Measurements from ENCODE around the gene CCBE1.

CCBE1 gene

DNA sequence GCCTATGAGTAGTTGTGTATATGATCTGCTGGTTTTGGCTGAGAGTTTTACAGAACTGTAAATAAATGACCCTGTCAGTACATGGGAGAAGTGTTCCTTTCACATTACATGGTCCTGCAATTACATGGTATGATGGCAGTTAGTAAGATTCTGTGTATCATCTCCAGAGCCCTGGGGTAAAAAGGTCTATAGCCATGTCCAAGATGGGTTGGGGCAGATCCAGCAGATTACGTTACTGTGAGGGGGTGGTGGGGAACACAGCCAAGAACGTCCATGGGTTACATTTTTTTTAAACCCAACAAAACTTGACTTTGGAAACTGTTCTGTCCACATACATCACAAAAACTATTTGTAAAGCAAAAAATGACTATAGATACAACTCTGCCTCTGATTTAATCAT lies 274.0 kb downstream of the CCBE1 start:
- DNase-seq (ENCODE audit: extremely low read depth, low read depth): no peak
- TF ChIP-seq, protein P1, sequence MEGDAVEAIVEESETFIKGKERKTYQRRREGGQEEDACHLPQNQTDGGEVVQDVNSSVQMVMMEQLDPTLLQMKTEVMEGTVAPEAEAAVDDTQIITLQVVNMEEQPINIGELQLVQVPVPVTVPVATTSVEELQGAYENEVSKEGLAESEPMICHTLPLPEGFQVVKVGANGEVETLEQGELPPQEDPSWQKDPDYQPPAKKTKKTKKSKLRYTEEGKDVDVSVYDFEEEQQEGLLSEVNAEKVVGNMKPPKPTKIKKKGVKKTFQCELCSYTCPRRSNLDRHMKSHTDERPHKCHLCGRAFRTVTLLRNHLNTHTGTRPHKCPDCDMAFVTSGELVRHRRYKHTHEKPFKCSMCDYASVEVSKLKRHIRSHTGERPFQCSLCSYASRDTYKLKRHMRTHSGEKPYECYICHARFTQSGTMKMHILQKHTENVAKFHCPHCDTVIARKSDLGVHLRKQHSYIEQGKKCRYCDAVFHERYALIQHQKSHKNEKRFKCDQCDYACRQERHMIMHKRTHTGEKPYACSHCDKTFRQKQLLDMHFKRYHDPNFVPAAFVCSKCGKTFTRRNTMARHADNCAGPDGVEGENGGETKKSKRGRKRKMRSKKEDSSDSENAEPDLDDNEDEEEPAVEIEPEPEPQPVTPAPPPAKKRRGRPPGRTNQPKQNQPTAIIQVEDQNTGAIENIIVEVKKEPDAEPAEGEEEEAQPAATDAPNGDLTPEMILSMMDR (IDR thresholded peaks at IDR 0.05; ENCODE audit: low read depth, low read length, missing control alignments): no peak
- H3K4me3 ChIP-seq (replicated peaks; ENCODE audit: low read depth, low read length): no peak overlapping the region

DNA sequence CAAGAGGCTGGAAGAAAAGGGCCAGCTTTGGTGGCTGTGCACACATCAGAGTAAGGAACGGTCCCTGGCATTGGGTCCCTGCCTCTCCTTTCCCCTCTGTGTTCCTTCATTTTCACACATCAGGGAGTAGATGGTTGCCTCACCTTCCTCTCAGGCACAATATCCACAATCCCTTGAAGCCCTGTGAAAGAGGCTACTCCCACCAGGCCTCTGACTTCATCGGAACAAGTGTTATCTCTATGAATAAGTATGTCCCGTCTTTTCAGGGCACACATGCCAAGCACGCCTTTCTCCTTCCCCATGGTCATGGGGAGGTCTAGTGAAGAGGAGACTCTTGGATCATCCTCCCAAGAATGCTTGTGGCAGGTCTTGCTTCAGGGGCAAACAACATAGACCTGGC lies 277.0 kb downstream of the CCBE1 start:
- DNase-seq (ENCODE audit: extremely low read depth, low read depth): no peak
- TF ChIP-seq, protein P1 (IDR thresholded peaks at IDR 0.05; ENCODE audit: low read depth, low read length, missing control alignments): no peak
- no peak overlapping the region for H3K4me3 ChIP-seq (replicated peaks; ENCODE audit: low read depth, low read length)

- H3K4me3 ChIP-seq (replicated peaks; ENCODE audit: low read depth, low read length): no peak overlapping the region
- DNase-seq (ENCODE audit: extremely low read depth, low read depth): no peak
- TF ChIP-seq, protein P1 (IDR thresholded peaks at IDR 0.05; ENCODE audit: low read depth, low read length, missing control alignments): no peak
Measured at GRCh38 chr18:59419386-59419785, 277.8 kb downstream of the CCBE1 start.

GRCh38 chr18:59416818-59417217 lies 280.4 kb downstream of the CCBE1 start:
- no peak for DNase-seq (ENCODE audit: extremely low read depth, low read depth)
- H3K4me3 ChIP-seq (replicated peaks; ENCODE audit: low read depth, low read length): no peak overlapping the region
- TF ChIP-seq, protein P1 (IDR thresholded peaks at IDR 0.05; ENCODE audit: low read depth, low read length, missing control alignments): no peak

- no peak for DNase-seq (ENCODE audit: extremely low read depth, low read depth)
- no peak overlapping the region for H3K4me3 ChIP-seq (replicated peaks; ENCODE audit: low read depth, low read length)
- TF ChIP-seq, protein P1 (IDR thresholded peaks at IDR 0.05; ENCODE audit: low read depth, low read length, missing control alignments): no peak
Measured at GRCh38 chr18:59414111-59414653, 283.0 kb downstream of the CCBE1 start.

- DNase-seq (ENCODE audit: extremely low read depth, low read depth): peak; percentile 40
- TF ChIP-seq, protein P1 (IDR thresholded peaks at IDR 0.05; ENCODE audit: low read depth, low read length, missing control alignments): peak; percentile 90
- H3K4me3 ChIP-seq (replicated peaks; ENCODE audit: low read depth, low read length): no peak overlapping the region
Measured at GRCh38 chr18:59402432-59403090, 294.7 kb downstream of the CCBE1 start.

Data from HFF-Myc (cell line).